Measurements from ENCODE around the gene ZAP70.

Gene ZAP70

DNA sequence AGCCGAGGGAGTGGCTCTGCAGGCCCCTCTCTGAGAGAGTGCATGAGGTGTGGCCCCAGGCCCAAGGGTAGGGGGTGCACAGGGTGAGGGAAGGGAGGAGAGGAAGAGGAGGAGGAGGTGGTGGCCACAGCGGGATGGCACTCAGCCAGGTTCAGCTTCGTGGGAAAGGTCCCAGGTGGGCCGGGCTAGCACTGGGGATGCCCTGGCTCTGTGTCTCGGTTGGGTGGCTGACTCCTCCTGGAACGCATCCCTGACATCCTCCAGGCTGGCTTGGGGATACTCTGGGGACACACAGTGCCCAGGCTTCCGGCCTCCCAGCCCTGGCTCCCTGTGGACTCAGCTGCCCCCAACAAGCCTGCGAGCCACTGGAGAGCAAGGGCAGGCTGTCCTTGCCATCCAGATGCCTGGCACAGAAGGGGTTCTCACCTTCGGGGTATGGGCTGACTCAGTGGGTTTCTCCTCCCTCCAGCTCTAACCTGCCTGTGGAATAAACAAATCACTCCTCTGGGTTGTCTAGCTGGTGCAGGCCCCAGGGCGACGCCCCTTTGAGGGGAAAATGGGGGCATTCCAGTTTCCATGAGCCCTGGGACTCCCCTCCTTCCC, 582 bp upstream of the ZAP70 start:
- DNase-seq (ENCODE audit: low read depth, low spot score) = no peak
- no peak overlapping the region for H3K4me3 ChIP-seq (ENCODE audit: low read depth, low read length)
- ChIA-PET CTCF (interaction anchor here (0.9 to 13.7 kb wide), 3 partner anchors 14 to 122 kb away, joined by 3 to 134 read pairs (median 4); no protein-coding TSS in a partner anchor), POLR2A (no interaction called here)
- TF ChIP-seq, protein P1, sequence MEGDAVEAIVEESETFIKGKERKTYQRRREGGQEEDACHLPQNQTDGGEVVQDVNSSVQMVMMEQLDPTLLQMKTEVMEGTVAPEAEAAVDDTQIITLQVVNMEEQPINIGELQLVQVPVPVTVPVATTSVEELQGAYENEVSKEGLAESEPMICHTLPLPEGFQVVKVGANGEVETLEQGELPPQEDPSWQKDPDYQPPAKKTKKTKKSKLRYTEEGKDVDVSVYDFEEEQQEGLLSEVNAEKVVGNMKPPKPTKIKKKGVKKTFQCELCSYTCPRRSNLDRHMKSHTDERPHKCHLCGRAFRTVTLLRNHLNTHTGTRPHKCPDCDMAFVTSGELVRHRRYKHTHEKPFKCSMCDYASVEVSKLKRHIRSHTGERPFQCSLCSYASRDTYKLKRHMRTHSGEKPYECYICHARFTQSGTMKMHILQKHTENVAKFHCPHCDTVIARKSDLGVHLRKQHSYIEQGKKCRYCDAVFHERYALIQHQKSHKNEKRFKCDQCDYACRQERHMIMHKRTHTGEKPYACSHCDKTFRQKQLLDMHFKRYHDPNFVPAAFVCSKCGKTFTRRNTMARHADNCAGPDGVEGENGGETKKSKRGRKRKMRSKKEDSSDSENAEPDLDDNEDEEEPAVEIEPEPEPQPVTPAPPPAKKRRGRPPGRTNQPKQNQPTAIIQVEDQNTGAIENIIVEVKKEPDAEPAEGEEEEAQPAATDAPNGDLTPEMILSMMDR (IDR thresholded peaks at IDR 0.05; ENCODE audit: insufficient read depth, low read length, missing control alignments) = no peak

DNA sequence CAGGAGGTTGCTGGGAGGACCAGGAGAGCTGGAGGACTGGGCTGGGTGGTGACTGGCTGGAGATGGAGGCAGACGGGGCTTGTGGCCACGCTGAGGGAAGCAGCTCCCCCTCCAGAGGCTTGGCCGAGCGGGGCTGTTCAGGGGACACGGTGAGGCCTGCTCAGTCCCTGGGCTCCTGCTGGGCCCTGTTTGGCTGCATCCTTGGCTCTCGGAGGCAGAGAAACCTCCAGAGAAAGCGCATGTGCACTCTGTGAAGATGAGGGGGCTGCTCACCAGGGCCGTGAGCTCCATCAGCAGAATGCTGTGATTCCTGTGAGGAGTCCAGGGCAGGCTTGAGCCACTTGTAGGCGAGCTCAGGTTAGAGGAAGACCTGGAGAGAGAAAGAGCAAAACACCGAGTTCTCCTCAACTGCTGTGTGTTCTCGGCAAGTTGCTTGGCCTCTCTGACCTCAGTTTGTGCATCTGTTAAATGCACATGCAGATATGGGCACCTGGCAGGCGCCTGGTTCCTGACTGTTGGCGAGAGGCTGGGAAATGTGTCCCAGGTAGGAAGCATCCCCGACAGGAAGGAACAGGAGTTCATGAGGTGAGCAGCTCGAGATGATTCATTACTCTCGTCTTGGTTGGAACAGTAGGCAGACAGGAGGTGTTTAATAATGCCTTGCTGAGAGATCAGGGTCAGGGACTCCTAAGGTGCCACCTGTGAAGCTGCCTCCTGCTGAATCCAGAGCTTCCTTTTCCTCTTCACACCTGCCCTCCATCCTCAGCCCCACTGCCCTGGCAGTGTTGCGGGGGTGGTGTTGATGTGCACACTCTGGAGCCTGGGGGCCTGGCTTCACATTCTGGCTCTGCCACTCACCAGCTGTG, 941 bp downstream of the ZAP70 start:
- ChIA-PET POLR2A (no interaction called here), CTCF (interaction anchor here (13.7 kb wide), 1 partner anchor 16 kb away, joined by 134 read pairs; no protein-coding TSS in a partner anchor)
- no peak for DNase-seq (ENCODE audit: low read depth, low spot score)
- TF ChIP-seq, protein P1 (IDR thresholded peaks at IDR 0.05; ENCODE audit: insufficient read depth, low read length, missing control alignments) = no peak
- no peak overlapping the region for H3K4me3 ChIP-seq (ENCODE audit: low read depth, low read length)

DNA sequence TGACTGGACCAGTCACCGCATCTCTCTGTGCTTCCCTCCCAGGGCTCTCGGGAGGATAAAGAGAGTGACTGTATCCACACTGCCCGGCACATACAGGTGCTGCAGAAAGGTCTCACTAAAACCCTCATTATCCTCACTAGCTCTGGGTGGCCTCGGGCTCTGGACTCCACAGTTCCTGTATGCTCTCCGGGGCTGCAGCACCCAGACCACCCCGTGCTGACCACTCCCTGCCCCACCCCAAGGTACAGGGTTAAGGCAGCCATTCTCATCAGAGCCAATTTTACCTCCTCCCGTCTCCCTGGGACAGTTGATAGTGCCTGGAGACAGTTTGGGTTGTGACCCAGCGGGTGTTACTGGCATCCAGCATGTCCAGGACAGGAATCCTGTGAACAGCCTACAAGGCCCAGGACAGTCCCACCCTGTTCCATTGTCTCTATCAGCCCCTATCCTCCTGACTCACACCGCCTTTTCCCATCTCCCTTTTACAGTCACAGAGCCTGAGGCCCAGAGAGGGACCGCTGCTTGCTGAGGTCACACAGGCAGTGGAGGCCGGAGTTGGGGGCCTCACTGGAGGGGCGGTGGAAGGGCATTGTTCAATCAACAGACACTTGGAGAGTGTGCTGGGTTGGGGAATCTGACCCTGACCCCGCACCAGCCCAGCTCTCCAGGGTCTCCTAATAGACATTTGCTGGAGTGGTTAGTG, 1.7 kb downstream of the ZAP70 start:
- TF ChIP-seq, protein P1 (IDR thresholded peaks at IDR 0.05; ENCODE audit: insufficient read depth, low read length, missing control alignments) = no peak
- H3K4me3 ChIP-seq (ENCODE audit: low read depth, low read length) = no peak overlapping the region
- ChIA-PET CTCF (interaction anchor here (13.7 kb wide), 1 partner anchor 16 kb away, joined by 134 read pairs; no protein-coding TSS in a partner anchor), POLR2A (no interaction called here)
- DNase-seq (ENCODE audit: low read depth, low spot score) = no peak

DNA sequence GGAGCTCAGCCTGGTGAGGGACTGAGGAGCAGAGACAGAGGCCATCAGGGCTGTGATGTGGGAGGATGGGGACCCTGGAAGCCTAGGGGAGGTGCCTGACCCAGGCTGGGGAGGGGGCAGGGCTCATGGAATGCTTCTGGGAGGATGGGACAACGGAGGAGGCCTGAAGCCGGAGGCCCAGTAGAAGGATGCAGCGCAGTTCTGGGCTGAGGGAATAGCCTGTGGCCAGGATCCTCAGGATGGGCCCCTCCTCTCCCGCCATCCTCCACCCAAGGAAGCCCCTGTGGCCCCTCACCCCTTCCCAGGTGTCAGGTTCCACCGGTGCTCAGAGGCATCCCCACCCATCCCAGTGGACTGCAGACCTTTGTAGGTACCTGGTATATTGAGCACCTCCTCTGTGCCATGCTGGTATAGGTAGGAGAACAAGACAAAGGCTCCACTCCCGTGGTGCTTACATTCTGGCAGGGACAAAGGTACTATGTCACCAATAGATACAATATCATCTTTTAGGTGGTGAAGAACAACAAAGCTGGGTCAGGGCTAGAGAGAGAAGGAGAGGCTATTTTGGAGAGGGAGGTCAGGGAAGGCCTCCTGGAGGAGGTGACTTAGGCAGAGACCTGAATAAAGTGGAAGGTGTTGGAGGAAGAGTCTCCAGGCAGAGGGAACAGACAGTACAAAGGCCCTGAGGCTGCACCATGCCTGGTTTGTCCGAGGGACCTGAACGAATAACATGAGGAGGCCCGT, 2.7 kb downstream of the ZAP70 start:
- CTCF ChIA-PET = interaction anchor here (13.7 kb wide), 1 partner anchor 17 kb away, joined by 134 read pairs; no protein-coding TSS in a partner anchor
- no peak for DNase-seq (ENCODE audit: low read depth, low spot score)
- no peak overlapping the region for H3K4me3 ChIP-seq (ENCODE audit: low read depth, low read length)
- TF ChIP-seq, protein P1 (IDR thresholded peaks at IDR 0.05; ENCODE audit: insufficient read depth, low read length, missing control alignments) = no peak
- POLR2A ChIA-PET = no interaction called here

- CTCF ChIA-PET = interaction anchor here (13.7 kb wide), 1 partner anchor 18 kb away, joined by 134 read pairs; no protein-coding TSS in a partner anchor
- no peak for DNase-seq (ENCODE audit: low read depth, low spot score)
- TF ChIP-seq, protein P1 (IDR thresholded peaks at IDR 0.05; ENCODE audit: insufficient read depth, low read length, missing control alignments) = no peak
- no peak overlapping the region for H3K4me3 ChIP-seq (ENCODE audit: low read depth, low read length)
- POLR2A ChIA-PET = no interaction called here
Measured at GRCh38 chr2:97716695-97717612, 3.6 kb downstream of the ZAP70 start.

Data from AG04449 (cell line).